H1 (cell line): ENCODE data around the gene ADCY2. TPM values are rescaled to one million over a fixed set of nuclear protein-coding genes. Genes with fewer than 3 reads are reported as not detected.

ENCODE experiments used
- ATF3 ChIP-seq: IDR thresholded peaks from 2 replicates; pipeline ENCODE4 v1.6.1; 2011; ENCODE audit warnings: low read depth, mild to moderate bottlenecking, low read length; ENCODE audit not compliant: insufficient read depth
- CBX8 ChIP-seq: fragments of 300-800, 300-1000 bp; sonication (generic); IDR thresholded peaks from 2 replicates; pipeline ENCODE4 v1.7.1; 2016; ENCODE audit warnings: low read depth, low read length, borderline replicate concordance
- CTCF ChIP-seq, 3 experiments: IDR thresholded peaks; 1 replicate in 2 of 3; 2 replicates in 1 of 3; pipeline versions ENCODE4 v1.5.1 to v1.6.1; 2011; ENCODE audit warnings: low read length in 3 of 3, mild to moderate bottlenecking in 3 of 3, inconsistent platforms in 2 of 3, low read depth in 1 of 3, moderate library complexity in 1 of 3; ENCODE audit not compliant: insufficient read depth in 1 of 3; ENCODE audit errors: control extremely low read depth in 1 of 3
- EP300 ChIP-seq, 2 experiments: IDR thresholded peaks; 1 replicate in 1 of 2; 2 replicates in 1 of 2; pipeline ENCODE4 v1.6.1; 2011 to 2012; ENCODE audit warnings: low read depth in 2 of 2, low read length in 2 of 2, mild to moderate bottlenecking in 2 of 2, borderline replicate concordance in 1 of 2, inconsistent platforms in 1 of 2, moderate library complexity in 1 of 2
- JUND ChIP-seq: IDR thresholded peaks from 2 replicates; pipeline ENCODE4 v1.6.1; 2011; ENCODE audit warnings: mild to moderate bottlenecking, improper control_type of control experiment, low read length
- RFX5 ChIP-seq: IDR thresholded peaks from 2 replicates; pipeline ENCODE4 v1.6.1; 2011; ENCODE audit warnings: low read depth, low read length, improper control_type of control experiment, borderline replicate concordance
- SAP30 ChIP-seq: fragments of 300-600 bp; sonication (generic); IDR thresholded peaks from 2 replicates; pipeline ENCODE4 v1.7.1; 2012; ENCODE audit warnings: low read length, moderate library complexity, mild to moderate bottlenecking, inconsistent platforms; ENCODE audit not compliant: insufficient read depth, insufficient replicate concordance
- TBP ChIP-seq: IDR thresholded peaks from 2 replicates; pipeline ENCODE4 v1.6.1; 2011; ENCODE audit warnings: low read depth, low read length, improper control_type of control experiment
- TCF12 ChIP-seq: IDR thresholded peaks from 2 replicates; pipeline ENCODE4 v1.6.1; 2011; ENCODE audit warnings: low read depth, mild to moderate bottlenecking, low read length
- ZNF274 ChIP-seq: IDR thresholded peaks from 2 replicates; pipeline ENCODE4 v1.7.0; 2012; ENCODE audit warnings: low read length, borderline replicate concordance; ENCODE audit errors: extremely low read depth
- polyA plus RNA-seq, 7 experiments: library from polyadenylated mRNA; depleted of rRNA in 3 of 7; stranded (reverse) in 5 of 7; unstranded in 2 of 7; fragments of >200 nt in 5 of 7; fragments of 200-250 nt in 2 of 7; gene quantifications; 1 replicate in 5 of 7; 2 replicates in 1 of 7; 4 replicates in 1 of 7; pipeline versions ENCODE4 v1.2.1 to v1.2.3, GENCODE V29; 2011 to 2013; ENCODE audit warnings: missing spikeins in 2 of 7, mixed read lengths in 2 of 7
- total RNA-seq: library from RNA; stranded (reverse); fragmentation: NEBNext Ultra II Directional; extraction: Animal tissue kit (Norgen Biotek cat#: 25700); gene quantifications from 2 replicates; pipeline ENCODE4 v1.2.1, GENCODE V29; 2021

Gene ADCY2
- total and polyA plus RNA-seq, 2 of the 8 experiments (the other 6 are each of a cell fraction or from before 2014, with no cell fraction given) = 35.8 to 122 TPM

- TF ChIP-seq CTCF (IDR thresholded peaks at IDR 0.05; ENCODE audit: control extremely low read depth in 1 of 3, insufficient read depth in 1 of 3, low read depth in 1 of 3, low read length in 3 of 3) (no peak), JUND (no peak), RFX5 (no peak), SAP30 (no peak), ATF3 (no peak), EP300 (IDR thresholded peaks at IDR 0.05; ENCODE audit: borderline replicate concordance in 1 of 2, low read depth in 2 of 2, low read length in 2 of 2) (no peak), ZNF274 (no peak), TCF12 (no peak), TBP (no peak), CBX8 (no peak)
Observed at GRCh38 chr5:7717691-7718090, 321.8 kb downstream of the ADCY2 start (continued).
